Measurements from ENCODE around the gene MOB1A. TPM values are rescaled to one million over a fixed set of nuclear protein-coding genes. Genes with fewer than 3 reads are reported as not detected.

The MOB1A gene
- total and polyA plus RNA-seq, 2 of the 13 experiments (the other 11 are each of a cell fraction or from before 2014, with no cell fraction given): 48.2 to 139 TPM

- TF ChIP-seq GRHL1 (CRISPR knock-in tag; conservative IDR thresholded peaks at IDR 0.05): no peak
- TF ChIP-seq CSRNP1 (CRISPR knock-in tag; IDR thresholded peaks at IDR 0.05): peak; percentile 78
- TF ChIP-seq LRRFIP1 (CRISPR knock-in tag; conservative IDR thresholded peaks at IDR 0.05): no peak
- peak; percentile 35; the same call in 1 of the 2 replicates for TF ChIP-seq ZNF580 (CRISPR knock-in tag; IDR thresholded peaks at IDR 0.05; ENCODE audit: borderline replicate concordance, low read depth)
- peak; percentile 56 for TF ChIP-seq FOXA3 (CRISPR knock-in tag; IDR thresholded peaks at IDR 0.05)
- TF ChIP-seq ZNF619 (CRISPR knock-in tag; IDR thresholded peaks at IDR 0.05): no peak; the same call in 1 of the 2 replicates
- 0 out of 2 replicates have a peak, but pooled peaks have one; percentile 15 for TF ChIP-seq YEATS2 (CRISPR knock-in tag; IDR thresholded peaks at IDR 0.05; ENCODE audit: borderline replicate concordance)
- TF ChIP-seq ZNF761 (CRISPR knock-in tag; conservative IDR thresholded peaks at IDR 0.05): peak; percentile 76; the same call in 1 of the 2 replicates
- TF ChIP-seq ZNF775 (CRISPR knock-in tag; IDR thresholded peaks at IDR 0.05; ENCODE audit: borderline replicate concordance): peak; percentile 93; the same call in 1 of the 2 replicates
- peak; percentile 58 for TF ChIP-seq E2F5 (CRISPR knock-in tag; conservative IDR thresholded peaks at IDR 0.05)
- peak in 1 of 2 experiments; percentile 17; a peak in 2 of 4 replicates for TF ChIP-seq EP300 (IDR thresholded peaks at IDR 0.05; ENCODE audit: low read depth in 2 of 2, low read length in 2 of 2)
- no peak for TF ChIP-seq EP300 (CRISPR knock-in tag; IDR thresholded peaks at IDR 0.05; ENCODE audit: borderline replicate concordance)
- TF ChIP-seq RFX5 (IDR thresholded peaks at IDR 0.05; ENCODE audit: low read depth, low read length): no peak; the same call in 1 of the 2 replicates
- TF ChIP-seq HNRNPL (IDR thresholded peaks at IDR 0.05; ENCODE audit: low read depth, low read length): 0 out of 2 replicates have a peak, but pooled peaks have one; percentile 30
- TF ChIP-seq PAWR (CRISPR knock-in tag; IDR thresholded peaks at IDR 0.05; ENCODE audit: borderline replicate concordance): no peak
- TF ChIP-seq JDP2 (CRISPR knock-in tag; IDR thresholded peaks at IDR 0.05; ENCODE audit: borderline replicate concordance): no peak; the same call in 1 of the 2 replicates
- no peak for TF ChIP-seq ARID3A (IDR thresholded peaks at IDR 0.05; ENCODE audit: low read depth, low read length)
- no peak for TF ChIP-seq FOSL1 (CRISPR knock-in tag; IDR thresholded peaks at IDR 0.05; ENCODE audit: borderline replicate concordance)
- no peak for TF ChIP-seq MBD4 (IDR thresholded peaks at IDR 0.05; ENCODE audit: borderline replicate concordance, low read length)
- TF ChIP-seq CBX5 (CRISPR knock-in tag; IDR thresholded peaks at IDR 0.05; ENCODE audit: borderline replicate concordance): no peak
Measured at GRCh38 chr2:74147727-74148456, 30.8 kb downstream of the MOB1A start, which contains the start of gene BOLA3 (continued).
